Gastrocnemius medialis (tissue), 4 donors: ENCODE results near the gene IL20.

Source experiments
- POLR2A ChIP-seq, 2 donors: fragments of 450-650 bp; IDR thresholded peaks; one replicate each; pipeline ENCODE4 v1.6.1; 2017; ENCODE audit warnings: antibody characterized with exemption in 2 of 2, mild to moderate bottlenecking in 2 of 2, moderate library complexity in 2 of 2
- TF ChIP-seq, protein P1 (sequence below), 5 experiments: fragments of 450-650 bp in 3 of 5; fragments of 200-600 bp in 2 of 5; sonication (generic) in 2 of 5; IDR thresholded peaks in 4 of 5; conservative IDR thresholded peaks in 1 of 5; 1 replicate in 4 of 5; 2 replicates in 1 of 5; pipeline ENCODE4 v1.5.1; 2016 to 2019; ENCODE audit warnings: antibody characterized with exemption in 5 of 5, mild to moderate bottlenecking in 3 of 5, moderate library complexity in 3 of 5

DNA sequence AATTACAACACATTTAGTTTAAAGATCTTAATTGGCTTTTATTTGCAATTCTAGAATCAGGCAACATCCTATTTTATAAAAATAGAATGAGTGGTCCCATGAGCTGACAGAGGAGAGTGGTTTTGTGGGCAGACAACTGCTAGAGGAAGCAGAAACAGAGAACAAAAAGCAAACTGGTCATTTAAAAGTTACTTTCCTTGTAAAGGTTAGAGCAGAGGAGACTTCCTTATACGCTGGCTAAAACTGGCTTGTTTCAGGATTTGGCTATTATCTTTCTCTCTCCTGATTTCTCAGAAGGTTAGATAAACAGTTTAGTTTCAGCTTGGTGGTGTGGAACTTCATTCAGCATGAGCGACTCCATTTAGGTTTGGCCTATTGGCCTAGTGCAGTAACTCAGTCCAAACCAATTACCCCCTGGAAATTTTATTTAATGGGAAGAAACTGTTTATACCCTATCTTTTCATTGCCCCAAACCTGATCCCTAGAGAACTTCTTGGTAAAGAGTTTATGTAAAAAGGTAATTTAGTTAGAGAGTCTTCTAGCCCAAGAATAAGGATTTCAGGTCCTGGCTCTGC lies 32.2 kb upstream of the IL20 start:
- no peak for TF ChIP-seq POLR2A (IDR thresholded peaks at IDR 0.05)
- TF ChIP-seq, protein P1, sequence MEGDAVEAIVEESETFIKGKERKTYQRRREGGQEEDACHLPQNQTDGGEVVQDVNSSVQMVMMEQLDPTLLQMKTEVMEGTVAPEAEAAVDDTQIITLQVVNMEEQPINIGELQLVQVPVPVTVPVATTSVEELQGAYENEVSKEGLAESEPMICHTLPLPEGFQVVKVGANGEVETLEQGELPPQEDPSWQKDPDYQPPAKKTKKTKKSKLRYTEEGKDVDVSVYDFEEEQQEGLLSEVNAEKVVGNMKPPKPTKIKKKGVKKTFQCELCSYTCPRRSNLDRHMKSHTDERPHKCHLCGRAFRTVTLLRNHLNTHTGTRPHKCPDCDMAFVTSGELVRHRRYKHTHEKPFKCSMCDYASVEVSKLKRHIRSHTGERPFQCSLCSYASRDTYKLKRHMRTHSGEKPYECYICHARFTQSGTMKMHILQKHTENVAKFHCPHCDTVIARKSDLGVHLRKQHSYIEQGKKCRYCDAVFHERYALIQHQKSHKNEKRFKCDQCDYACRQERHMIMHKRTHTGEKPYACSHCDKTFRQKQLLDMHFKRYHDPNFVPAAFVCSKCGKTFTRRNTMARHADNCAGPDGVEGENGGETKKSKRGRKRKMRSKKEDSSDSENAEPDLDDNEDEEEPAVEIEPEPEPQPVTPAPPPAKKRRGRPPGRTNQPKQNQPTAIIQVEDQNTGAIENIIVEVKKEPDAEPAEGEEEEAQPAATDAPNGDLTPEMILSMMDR (IDR thresholded peaks at IDR 0.05 in 4 of 5, conservative IDR thresholded peaks at IDR 0.05 in 1 of 5) = no peak
